HepG2 (cell line): ENCODE results near the gene UBE2D3. TPM values are rescaled to one million over a fixed set of nuclear protein-coding genes. Genes with fewer than 3 reads are reported as not detected.

Experiments
- ATF5 ChIP-seq: sonication (generic); formaldehyde crosslinking; IDR thresholded peaks from 2 replicates; pipeline ENCODE4 v1.4.0; 2020; ENCODE audit warnings: mild to moderate bottlenecking, low read depth, missing genetic modification reagents
- CTCF ChIP-seq: sonication (generic); formaldehyde crosslinking; IDR thresholded peaks from 2 replicates; pipeline ENCODE4 v1.5.0; 2020; ENCODE audit warnings: mild to moderate bottlenecking, missing genetic modification reagents, moderate library complexity
- ERF ChIP-seq: IDR thresholded peaks from 2 replicates; pipeline ENCODE4 v1.6.1; 2018; ENCODE audit warnings: missing biosample characterization, missing genetic modification reagents
- KDM2A ChIP-seq: sonication (generic); formaldehyde crosslinking; IDR thresholded peaks from 2 replicates; pipeline ENCODE4 v1.4.0; 2020; ENCODE audit warnings: low read depth, missing genetic modification reagents, borderline replicate concordance
- LBX2 ChIP-seq: sonication (generic); formaldehyde crosslinking; IDR thresholded peaks from 2 replicates; pipeline ENCODE4 v1.5.0; 2020; ENCODE audit warnings: missing genetic modification reagents, mild to moderate bottlenecking, borderline replicate concordance
- MTA1 ChIP-seq: sonication (generic); formaldehyde crosslinking; IDR thresholded peaks from 2 replicates; pipeline ENCODE4 v1.4.0; 2020; ENCODE audit warnings: missing genetic modification reagents, mild to moderate bottlenecking, borderline replicate concordance
- PCBP1 ChIP-seq: fragments of 200-400 bp; formaldehyde crosslinking; IDR thresholded peaks from 2 replicates; pipeline ENCODE4 v1.6.1; 2017; ENCODE audit warnings: mild to moderate bottlenecking, low read depth, low read length, borderline replicate concordance
- SAP130 ChIP-seq: IDR thresholded peaks from 2 replicates; pipeline ENCODE4 v1.6.1; 2016; ENCODE audit warnings: low read depth
- SKIL ChIP-seq: sonication (generic); formaldehyde crosslinking; IDR thresholded peaks from 2 replicates; pipeline ENCODE4 v1.8.0; 2022; ENCODE audit warnings: missing genetic modification reagents, mild to moderate bottlenecking, moderate library complexity, borderline replicate concordance
- SP2 ChIP-seq: sonication (generic); formaldehyde crosslinking; IDR thresholded peaks from 2 replicates; pipeline ENCODE4 v1.5.1; 2020; ENCODE audit warnings: mild to moderate bottlenecking, missing genetic modification reagents
- ZBTB46 ChIP-seq: sonication (generic); formaldehyde crosslinking; IDR thresholded peaks from 2 replicates; pipeline ENCODE4 v1.4.0; 2020; ENCODE audit warnings: mild to moderate bottlenecking, missing genetic modification reagents, borderline replicate concordance
- ZFP41 ChIP-seq: sonication (generic); formaldehyde crosslinking; IDR thresholded peaks from 2 replicates; pipeline ENCODE4 v1.4.0; 2020; ENCODE audit warnings: mild to moderate bottlenecking, missing genetic modification reagents, borderline replicate concordance
- ZFX ChIP-seq: sonication (generic); formaldehyde crosslinking; IDR thresholded peaks from 2 replicates; pipeline ENCODE4 v1.4.0; 2020; ENCODE audit warnings: mild to moderate bottlenecking, low read depth, missing genetic modification reagents, moderate library complexity
- ZNF329 ChIP-seq: sonication (generic); formaldehyde crosslinking; IDR thresholded peaks from 2 replicates; pipeline ENCODE4 v1.9.0; 2021; ENCODE audit warnings: low read depth, mild to moderate bottlenecking, missing genetic modification reagents
- ZNF644 ChIP-seq: IDR thresholded peaks from 2 replicates; pipeline ENCODE4 v1.6.1; 2016; ENCODE audit warnings: low read depth
- ZSCAN30 ChIP-seq: sonication (generic); formaldehyde crosslinking; IDR thresholded peaks from 2 replicates; pipeline ENCODE4 v1.5.0; 2020; ENCODE audit warnings: mild to moderate bottlenecking, missing genetic modification reagents
- ZSCAN5A ChIP-seq: sonication (generic); formaldehyde crosslinking; IDR thresholded peaks from 2 replicates; pipeline ENCODE4 v1.8.0; 2022; ENCODE audit warnings: mild to moderate bottlenecking, missing genetic modification reagents, borderline replicate concordance
- ZSCAN9 ChIP-seq: IDR thresholded peaks from 2 replicates; pipeline ENCODE4 v1.6.1; 2016; ENCODE audit warnings: borderline replicate concordance
- polyA plus RNA-seq, 8 experiments: library from polyadenylated mRNA; depleted of rRNA in 3 of 8; stranded (reverse) in 7 of 8; unstranded in 1 of 8; fragments of >200 nt; fragmentation: Illumina TruSeq in 4 of 8; extraction: Trizol in 4 of 8; gene quantifications; 2 replicates each; pipeline versions ENCODE4 v1.2.1 to v1.2.3, GENCODE V29; 2011 to 2016; ENCODE audit warnings: low read depth in 4 of 8, missing spikeins in 1 of 8, mixed read lengths in 1 of 8; ENCODE audit not compliant: insufficient read depth in 1 of 8
- total RNA-seq, 5 experiments: library from RNA; depleted of rRNA; stranded (reverse); fragments of >200 nt; fragmentation: Illumina TruSeq; extraction: Trizol; gene quantifications; 2 replicates each; pipeline ENCODE4 v1.2.3, GENCODE V29; 2016; ENCODE audit warnings: low read depth in 1 of 5

Gene UBE2D3
- total and polyA plus RNA-seq, 2 of the 13 experiments (the other 11 are each of a cell fraction or from before 2014, with no cell fraction given): 224 to 293 TPM

GRCh38 chr4:102826890-102827673 is at the start of gene UBE2D3 (continued):
- TF ChIP-seq ZNF329 (no peak), ZBTB46 (CRISPR knock-in tag) (no peak), LBX2 (CRISPR knock-in tag) (no peak), ZSCAN9 (CRISPR knock-in tag) (peak; percentile 31; the same call in 1 of the 2 replicates), PCBP1 (peak; percentile 98; the same call in 1 of the 2 replicates), KDM2A (CRISPR knock-in tag) (peak; percentile 92), ERF (CRISPR knock-in tag) (peak; percentile 64; the same call in 1 of the 2 replicates), SAP130 (peak; percentile 69), ATF5 (CRISPR knock-in tag) (no peak), SKIL (CRISPR knock-in tag) (no peak; the same call in 1 of the 2 replicates), CTCF (CRISPR knock-in tag) (peak; percentile 49), ZNF644 (CRISPR knock-in tag) (no peak), ZSCAN30 (CRISPR knock-in tag) (no peak), MTA1 (peak; percentile 75), SP2 (CRISPR knock-in tag) (0 out of 2 replicates have a peak, but pooled peaks have one; percentile 21), ZSCAN5A (0 out of 2 replicates have a peak, but pooled peaks have one; percentile 19), ZFX (CRISPR knock-in tag) (peak; percentile 93), ZFP41 (no peak)
